Dermis blood vessel endothelial cell (primary cell): ENCODE results near the gene CCDC85B. TPM values are rescaled to one million over a fixed set of nuclear protein-coding genes. Genes with fewer than 3 reads are reported as not detected.
"Not testable (repeated sequence)": the region's sequence is repeated elsewhere in the genome, so short reads cannot be mapped to it uniquely, and the experiment has no call there.

Source experiments
- DNase-seq: peaks from one replicate; pipeline ENCODE4 v3.0.0; 2010
- total RNA-seq: library from RNA; depleted of rRNA; stranded (reverse); fragments of >200 nt; gene quantifications from 2 replicates; pipeline ENCODE4 v1.2.3, GENCODE V29; 2014

Gene CCDC85B
- 69.3 and 163 TPM in 2 replicates for total RNA-seq

DNA sequence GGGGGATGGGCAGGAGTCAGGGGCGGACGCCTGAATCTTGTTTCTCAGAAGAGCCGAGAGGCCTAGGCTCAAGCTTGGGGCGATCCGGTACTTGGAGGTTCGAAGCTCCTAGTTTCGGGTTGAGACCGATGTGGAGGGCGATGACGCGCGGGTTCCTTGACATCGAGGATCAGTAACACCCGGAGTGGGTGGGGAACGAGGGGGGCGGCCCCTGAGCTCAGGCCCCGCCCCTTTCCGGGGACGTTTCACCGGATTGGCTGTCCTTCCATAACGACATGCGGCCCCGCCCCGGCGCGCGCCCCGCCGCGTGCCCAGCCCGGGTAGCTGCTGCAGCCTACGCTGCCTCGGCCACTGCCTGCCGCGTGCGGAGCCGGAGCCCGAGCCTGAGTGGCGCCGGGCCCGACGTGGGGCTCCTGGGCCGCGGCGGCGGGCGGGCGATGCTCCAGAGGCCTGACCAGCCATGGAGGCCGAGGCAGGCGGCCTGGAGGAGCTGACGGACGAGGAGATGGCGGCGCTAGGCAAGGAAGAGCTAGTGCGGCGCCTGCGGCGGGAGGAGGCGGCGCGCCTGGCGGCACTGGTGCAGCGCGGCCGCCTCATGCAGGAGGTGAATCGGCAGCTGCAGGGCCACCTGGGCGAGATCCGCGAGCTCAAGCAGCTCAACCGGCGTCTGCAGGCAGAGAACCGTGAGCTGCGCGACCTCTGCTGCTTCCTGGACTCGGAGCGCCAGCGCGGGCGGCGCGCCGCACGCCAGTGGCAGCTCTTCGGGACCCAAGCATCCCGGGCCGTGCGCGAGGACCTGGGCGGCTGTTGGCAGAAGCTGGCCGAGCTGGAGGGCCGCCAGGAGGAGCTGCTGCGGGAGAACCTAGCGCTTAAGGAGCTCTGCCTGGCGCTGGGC, at the start of gene CCDC85B:
Gene CCDC85B, plus strand, starts transcription at position 350 of the 895 bp plus-strand sequence. Its CDS starts 111 bp downstream, at position 461.
- peak; percentile 97 for DNase-seq

DNA sequence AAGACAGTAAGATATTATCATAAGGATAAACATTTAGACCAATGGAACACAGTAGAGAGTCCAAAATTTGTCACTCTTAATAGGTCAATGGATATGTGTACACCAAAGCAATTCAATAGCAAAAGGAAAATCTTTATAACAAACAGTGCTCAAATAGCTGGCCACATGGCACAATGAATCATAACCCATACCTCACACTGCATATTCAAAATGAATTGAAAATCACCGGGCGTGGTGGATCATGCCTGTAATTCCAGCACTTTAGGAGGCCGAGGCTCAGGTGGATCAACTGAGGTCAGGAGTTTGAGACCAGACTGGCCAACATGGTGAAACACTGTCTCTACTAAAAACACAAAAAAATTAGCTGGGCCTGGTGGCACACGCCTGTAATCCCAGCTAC, 48.3 kb upstream of the CCDC85B start:
- DNase-seq = no peak

DNA sequence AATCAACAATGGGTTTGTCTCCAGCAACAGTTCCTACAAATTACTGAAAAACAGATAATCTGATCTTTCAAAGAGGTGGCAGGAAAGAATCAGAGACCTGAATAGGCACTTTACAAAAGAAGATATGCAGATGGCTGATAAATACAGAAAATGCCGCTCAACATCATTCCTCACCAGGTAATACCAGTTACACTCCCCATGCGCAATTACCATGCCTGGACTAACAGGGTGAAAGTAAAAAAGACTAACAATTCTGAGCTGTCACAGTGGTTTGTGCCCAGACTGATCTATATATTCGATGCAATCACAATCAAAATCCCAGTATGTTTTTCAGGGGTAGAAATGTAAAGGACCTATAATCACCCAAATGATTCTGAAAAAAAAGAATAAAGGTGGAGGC, 46.7 kb upstream of the CCDC85B start:
- no peak for DNase-seq

DNA sequence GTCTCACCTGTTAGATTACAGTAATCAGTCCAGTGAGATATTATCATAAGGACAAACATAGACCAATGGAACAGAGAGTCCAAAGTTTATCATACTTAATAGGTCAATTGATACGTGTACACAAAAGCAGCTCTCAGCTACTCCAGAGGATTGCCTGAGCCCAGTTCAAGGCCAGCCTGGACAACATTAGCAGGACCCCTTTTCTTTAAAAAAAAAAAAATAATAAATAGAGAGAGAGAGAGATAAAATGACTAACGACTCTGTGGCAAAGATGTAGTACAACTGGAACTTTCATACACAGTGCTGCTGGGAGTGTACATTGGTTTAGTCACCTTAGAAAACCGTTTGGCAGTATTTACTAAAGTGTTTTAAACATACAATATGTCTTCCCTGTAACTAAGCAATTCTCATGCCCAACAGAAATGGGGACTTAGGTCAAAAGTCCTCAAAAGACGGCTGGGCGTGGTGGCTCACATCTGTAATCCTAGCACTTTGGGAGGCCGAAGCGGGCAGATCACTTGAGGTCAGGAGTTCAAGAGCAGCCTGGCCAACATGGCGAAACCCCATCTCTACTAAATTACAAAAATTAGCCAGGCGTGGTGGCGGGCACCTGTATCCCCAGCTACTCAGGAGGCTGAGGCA, 46.1 kb upstream of the CCDC85B start:
- no peak for DNase-seq

DNA sequence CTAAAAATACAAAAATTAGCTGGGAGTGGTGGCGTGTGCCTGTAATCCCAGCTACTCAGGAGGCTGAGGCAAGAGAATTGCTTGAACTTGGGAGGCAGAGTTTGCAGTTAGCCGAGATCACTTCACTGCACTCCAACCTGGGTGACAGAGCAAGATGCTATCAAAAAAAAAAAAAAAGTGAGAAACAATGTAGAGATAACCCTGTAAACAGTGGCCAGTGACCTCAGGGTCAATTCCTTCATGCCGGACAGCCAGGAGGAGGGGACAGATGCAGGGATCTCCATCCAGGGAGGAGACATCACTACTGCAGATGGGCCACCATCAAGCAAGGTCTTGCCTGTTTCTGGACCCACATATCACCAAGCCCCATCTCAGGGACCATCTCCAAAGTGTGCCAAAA, 42.7 kb upstream of the CCDC85B start:
- no peak for DNase-seq

DNA sequence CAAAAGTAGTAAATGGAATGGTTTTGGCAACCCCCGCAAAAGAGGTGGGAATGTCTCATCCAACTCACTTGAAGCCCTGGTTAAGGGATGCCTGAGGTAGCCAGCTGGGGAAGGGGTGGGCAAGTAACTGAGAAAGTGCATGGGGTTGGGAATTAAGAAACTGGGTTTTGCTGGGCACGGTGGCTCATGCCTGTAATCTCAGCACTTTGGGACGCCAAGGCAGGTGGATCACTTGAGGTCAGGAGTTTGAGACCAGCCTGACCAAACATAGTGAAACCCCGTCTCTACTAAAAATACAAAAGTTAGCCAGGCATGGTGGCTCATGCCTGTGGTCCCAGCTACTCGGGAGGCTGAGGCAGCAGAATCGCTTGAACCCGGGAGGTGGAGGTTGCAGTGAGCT, 41.8 kb upstream of the CCDC85B start:
- DNase-seq = not testable (repeated sequence)

DNA sequence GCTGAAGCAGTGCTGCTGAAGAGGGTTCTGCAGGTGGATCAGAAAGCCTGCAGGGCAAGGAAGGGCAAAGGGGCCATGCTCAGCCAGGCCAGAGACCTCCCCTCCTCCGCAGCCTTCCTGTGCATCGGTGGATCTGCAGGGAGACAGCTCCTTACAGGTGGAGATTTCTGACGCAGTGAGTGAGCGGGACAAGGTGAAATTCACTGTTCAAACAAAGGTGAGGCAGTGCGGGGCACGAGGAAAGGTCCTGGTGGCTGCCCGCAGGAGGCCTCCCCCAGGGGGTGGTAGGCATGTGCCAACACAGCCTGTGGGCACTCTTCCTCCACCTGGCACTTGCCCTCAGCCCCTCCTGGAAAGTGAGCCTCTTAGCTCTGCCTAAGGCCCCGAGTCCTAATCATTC, 41.1 kb upstream of the CCDC85B start:
- no peak for DNase-seq

DNA sequence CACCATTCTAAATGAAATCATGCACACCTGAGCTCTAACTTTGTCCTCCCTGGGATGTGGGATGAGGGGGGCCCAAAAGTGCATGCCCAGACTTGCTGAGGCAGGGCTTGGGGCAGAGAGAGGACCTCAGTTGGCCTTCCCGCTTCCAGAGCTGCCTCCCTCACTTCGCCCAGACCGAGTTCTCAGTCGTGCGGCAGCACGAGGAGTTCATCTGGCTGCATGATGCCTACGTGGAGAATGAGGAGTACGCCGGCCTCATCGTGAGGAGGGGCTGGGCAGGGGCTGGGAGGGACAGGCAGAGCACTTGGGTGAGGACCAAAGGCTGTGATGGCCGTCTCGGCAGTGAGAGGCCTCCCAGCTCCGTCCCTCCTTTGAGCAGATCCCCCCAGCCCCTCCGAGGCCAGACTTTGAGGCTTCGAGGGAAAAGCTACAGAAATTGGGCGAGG, 40.7 kb upstream of the CCDC85B start:
- no peak for DNase-seq

DNA sequence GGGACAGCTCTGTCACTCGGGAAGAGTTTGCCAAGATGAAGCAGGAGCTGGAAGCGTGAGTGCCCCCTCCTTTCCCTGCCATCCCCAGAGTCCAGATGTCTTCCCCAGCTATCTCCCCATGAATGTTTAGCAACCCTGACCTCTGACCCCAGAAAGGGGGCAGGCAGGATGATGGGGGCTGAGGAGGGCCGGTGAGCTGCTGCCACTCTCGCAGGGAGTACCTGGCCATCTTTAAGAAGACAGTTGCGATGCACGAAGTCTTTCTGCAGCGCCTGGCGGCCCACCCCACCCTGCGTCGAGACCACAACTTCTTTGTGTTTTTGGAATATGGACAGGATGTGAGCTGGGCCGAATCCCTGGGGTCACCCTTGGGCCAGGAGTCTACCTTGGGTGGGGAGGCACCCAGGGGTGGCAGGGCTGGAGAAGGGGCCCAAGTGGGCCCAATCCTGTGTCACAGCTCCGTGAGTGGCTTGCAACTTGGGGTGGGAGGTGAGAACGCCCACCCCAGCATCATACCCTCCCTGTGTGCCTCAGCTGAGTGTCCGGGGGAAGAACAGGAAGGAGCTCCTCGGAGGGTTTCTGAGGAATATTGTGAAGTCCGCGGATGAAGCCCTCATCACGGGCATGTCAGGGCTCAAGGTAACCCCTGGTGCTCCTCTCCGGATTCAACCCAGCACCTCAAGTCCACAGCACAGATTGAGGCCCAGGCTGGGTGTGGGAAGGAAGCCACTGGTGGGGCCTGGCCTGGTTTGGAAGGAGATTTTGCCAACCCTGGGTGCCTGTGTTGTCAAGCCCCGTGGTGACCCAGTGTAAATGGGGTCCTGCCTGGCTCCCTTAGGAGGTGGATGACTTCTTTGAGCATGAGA, 40.0 kb upstream of the CCDC85B start:
- no peak for DNase-seq

DNA sequence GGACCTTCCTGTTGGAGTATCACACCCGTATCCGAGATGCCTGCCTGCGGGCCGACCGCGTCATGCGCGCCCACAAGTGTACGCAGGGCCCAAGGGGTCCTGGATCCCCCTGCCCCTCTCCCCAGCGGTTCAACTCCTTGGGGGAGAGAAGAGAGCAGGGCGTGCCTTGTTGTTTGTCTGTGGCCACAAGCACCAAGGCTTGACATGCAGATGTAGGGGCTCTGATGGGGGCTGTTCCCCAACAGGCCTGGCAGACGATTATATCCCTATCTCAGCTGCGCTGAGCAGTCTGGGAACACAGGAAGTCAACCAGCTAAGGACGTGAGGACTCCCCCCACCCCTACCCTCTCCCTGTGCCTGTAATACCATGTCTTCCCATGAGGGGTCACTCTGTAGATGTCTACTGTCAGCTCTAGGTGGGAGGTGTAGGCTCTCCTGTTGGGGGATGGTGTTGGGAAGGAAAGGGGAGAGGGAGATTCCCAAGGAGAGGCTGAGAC, 39.3 kb upstream of the CCDC85B start:
- DNase-seq = peak; percentile 45

DNA sequence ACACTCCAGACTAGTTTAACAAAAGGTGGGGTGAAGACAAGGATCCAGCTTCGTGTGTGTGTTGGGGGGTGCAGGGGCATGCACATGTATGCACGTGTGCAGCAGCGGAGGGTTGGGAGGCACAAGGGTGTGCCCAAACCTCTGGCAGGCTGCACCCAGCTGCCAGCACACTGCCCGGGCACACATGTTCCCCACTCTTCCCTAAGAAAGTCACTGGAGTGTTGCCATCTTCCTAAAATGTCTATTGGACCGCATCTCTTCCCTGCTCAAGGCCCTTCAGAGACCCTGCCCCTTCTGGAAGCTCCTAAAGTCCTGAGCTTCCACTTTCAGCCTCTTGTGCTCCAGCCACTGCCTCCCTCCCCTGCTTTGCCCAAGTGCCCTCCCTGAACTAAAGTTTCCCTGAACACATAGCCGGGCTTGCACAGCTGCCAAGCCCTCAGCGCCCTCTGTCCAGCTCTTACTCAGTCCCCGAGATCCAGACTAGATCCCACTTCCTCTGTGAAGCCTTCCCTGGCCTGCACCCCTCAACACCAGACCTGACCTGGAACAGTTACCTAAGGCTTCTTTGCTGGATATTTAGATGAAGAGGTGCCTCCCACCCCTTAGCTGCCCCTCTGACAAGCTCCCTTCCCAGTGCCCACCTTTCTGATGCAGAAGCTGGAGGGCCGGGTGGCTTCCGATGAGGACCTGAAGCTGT, 38.5 kb upstream of the CCDC85B start:
- DNase-seq = no peak

DNA sequence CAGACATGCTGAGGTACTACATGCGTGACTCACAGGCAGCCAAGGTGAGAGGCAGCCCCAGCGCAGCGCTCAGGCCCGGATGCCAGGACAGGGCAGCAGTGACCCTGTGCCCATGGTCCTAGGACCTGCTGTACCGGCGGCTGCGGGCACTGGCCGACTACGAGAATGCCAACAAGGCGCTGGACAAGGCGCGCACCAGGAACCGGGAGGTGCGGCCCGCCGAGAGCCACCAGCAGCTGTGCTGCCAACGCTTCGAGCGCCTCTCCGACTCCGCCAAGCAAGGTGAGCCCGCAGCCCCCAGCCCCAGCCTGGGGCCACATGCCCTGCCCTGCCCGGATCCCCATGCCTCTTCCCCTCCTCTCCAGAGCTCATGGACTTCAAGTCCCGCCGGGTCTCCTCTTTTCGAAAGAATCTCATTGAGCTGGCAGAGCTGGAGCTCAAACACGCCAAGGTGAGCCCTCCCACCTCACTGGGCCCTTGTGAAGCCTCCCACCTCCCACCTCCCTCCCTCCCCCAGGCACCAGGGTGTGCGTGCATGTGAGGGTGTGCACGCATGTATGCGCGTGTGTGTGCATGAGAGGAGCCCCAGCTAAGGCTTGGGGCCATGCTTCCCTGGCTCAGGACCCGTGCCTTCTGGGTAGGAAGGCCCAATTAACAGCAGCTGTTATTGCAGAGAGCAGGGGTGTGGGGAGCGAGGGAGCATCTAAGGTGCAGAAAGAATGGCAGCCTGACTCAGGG, 37.8 kb upstream of the CCDC85B start:
- no peak for DNase-seq

DNA sequence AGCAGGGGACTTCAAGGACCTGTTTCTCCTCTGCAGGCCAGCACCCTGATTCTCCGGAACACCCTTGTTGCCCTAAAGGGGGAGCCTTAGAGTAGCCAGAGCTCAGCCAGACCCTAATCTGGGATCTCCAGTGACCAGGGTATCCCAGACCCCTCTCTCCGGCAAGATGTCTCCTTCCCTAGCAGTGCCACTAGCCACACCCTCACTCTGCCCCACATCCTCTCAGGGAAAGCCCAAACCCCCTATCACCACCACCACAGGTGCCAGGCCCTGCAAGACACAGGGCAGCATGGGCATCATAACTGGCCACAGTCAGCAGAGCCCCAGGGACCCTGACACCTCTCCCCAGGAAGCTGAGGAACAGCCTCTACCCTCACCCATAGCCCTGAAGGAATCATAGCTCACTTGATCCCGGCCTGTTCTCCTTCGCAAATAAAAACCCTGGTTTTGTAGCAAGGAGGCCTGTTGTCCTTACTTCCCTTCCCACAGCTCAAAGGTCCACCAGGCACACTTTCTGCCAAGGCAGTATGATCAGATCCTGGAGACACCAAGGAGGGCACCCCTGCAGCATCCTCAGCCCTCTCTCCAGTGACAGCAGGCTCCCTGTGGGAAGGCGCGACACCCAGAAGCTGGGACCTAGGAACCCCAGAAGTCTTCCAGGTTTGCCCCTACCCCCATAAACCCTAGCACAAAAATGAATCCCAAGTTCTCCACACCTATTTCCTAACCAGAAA, 37.1 kb upstream of the CCDC85B start:
- DNase-seq = no peak

DNA sequence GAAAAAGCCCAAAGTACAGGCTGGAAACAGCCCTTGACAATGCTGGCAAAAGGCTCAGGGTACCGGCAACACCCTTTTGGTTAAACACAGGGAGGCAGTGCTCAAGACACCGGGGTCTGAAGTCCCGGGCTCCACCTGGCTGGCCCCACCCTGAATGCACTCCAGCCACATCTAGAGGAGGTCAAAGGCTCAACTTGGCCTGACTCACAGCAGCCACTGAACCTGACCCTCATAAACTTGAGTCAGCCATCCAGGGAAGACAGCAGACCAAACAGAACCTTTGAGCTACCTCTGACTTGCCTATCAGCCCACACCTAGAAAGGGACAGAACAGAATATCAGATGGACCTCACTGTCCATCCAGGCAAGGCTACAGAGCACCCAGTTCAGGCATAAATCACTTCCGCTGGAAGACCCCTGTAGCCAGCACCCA, 36.3 kb upstream of the CCDC85B start:
- no peak for DNase-seq

DNA sequence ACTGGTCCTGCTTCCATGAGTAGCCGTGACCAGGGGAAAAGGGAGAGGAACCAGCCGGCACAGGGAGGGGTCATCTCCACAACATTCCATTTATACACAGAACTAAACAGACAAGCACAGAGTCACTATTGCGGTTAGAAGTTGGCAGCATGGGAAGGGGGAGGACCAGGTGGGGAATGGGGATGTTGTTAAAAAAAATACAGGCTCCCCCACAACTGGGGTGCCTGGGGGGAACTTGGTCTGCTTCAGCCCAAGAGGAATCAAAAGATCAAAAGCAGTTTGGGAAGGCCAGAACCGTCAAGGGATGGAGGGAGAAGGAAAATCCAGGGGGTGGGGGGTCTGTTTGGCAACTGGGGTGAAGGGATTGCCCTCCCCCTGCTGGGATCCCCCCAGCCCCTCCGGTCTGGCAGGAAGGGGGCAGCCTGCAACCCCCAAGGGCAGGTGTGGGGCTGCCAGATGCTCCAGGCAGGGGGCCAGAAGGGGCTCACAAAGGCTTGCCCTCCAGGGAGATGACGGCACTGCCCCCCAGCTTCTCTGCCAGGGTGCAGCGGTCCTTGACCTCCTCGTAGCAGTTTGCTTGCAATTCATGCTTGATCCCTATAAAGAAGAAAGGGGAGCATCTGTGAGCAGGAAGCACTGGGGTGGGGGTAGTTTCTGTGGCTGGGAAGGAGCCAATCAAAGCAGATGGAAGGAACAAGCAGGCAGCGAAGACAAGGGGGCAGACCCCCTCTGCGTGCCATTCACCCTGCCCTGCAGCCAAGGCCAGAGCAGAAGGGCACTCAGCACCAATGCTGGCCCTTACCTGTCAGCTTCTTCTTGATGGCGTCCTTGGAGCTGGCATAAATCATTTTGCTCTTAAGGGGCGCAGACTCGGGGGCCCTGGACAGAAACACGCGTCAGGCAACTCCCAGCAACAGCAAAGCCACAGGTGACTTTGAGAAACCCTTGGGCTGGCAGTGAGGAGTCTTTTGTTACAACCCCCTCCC, 35.3 kb upstream of the CCDC85B start:
- no peak for DNase-seq

DNA sequence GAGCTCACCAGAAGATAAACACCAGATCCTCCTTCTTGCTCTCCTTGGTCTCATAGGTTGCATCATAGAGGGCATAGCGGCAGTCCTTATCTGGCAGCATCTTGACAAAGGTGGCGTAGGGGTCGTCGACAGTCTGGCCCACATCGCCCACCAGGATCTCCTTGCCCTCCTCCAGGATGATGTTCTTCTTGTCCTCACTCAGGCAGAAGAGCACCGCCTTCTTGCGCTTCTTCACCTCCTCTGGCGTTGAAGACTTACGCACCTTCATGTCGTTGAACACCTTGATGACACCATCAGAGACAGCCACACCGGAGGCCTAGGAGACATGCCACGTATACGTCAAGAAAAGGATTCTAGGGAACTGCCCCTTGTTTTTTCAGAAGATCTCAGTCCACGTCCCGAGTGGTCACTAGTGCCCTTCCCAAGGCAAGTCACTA, 34.5 kb upstream of the CCDC85B start:
- DNase-seq = no peak

DNA sequence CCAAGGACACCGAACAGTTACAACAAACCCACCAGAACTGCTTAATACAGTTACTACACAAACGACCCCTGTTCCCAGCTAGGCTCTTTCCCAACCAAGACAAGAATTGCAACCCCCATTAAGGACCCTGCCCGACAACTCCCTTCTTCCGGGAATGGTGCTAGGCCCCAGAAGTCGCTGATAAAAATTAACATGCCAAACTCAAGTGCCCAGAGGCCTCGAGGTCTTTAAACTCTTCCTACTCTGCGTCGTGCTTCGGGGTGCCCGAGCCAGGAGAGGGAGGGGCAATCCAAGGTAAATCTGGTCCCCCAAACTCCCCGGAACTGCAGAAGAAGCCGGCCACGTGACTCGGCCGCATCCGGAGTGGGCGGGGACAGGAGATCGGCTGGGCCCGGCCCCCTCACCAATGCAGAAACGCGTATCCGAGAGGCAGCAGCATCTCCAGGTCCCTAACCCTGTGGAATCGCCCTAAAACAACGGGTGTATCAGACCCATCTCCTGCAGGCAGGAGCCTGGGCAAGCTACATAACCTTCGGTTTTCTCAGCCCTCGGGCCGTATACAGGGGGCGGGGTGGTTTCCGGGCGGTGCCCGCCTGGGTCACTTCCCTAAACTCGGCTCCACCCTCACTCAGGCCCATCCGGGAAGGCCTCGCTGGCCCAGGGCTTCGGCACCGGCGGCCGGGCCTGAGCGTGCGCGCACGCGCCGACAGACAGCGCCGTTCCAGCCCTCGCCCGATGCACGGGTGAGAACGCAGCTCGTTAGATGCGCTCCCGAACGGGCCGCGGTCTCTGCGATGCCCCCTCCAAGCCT, 33.6 kb upstream of the CCDC85B start:
- peak; percentile 71 for DNase-seq

DNA sequence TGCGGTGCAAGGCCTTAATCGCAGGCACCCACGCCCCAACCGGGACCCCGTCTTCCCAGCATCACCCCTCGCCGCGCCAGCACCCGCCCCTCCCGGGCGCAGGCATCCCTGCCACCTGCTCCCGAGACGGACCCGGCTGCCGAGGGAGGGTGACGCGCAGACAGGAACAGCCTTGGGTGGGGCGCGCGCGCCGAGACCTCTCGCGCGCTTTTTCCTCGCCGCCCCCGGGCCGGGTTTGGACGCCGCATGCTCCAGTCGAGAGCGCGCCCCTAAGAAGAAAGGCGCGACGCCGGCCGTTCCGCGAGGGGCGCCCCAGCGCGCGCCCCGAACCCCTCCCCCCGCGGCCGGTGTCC, 33.0 kb upstream of the CCDC85B start:
- no peak for DNase-seq
